Kidney (tissue), 14 donors: Measurements from ENCODE around the gene TANC1. TPM values are rescaled to one million over a fixed set of nuclear protein-coding genes. Genes with fewer than 3 reads are reported as not detected.

Source experiments
- DNase-seq, 5 donors: peaks; one replicate each; pipeline ENCODE4 v3.0.0-alpha.2; 2013 to 2020
- FAIRE-seq: peaks from 2 replicates; lab custom pipeline; 2012; peaks lifted over from hg19 to GRCh38; lab: Jason Lieb, UNC
- H3K27ac ChIP-seq, 2 donors: one replicate each; pipeline ENCODE4 v1.7.0; 2013; ENCODE audit warnings: low read depth in 2 of 2, low read length in 2 of 2, inconsistent platforms in 1 of 2
- H3K27me3 ChIP-seq: one replicate; pipeline ENCODE4 v1.7.1; 2013; ENCODE audit warnings: low read length, inconsistent platforms; ENCODE audit not compliant: control insufficient read depth, insufficient read depth
- H3K36me3 ChIP-seq, 3 donors: one replicate each; pipeline versions ENCODE4 v1.7.0 to v1.7.1; 2013; ENCODE audit warnings: low read length in 3 of 3, control low read depth in 1 of 3, inconsistent platforms in 1 of 3; ENCODE audit not compliant: insufficient read depth in 3 of 3, control insufficient read depth in 2 of 3
- H3K4me1 ChIP-seq, 3 donors: one replicate each; pipeline versions ENCODE4 v1.7.0 to v1.7.1; 2013; ENCODE audit warnings: low read length in 3 of 3, inconsistent platforms in 1 of 3, low read depth in 1 of 3; ENCODE audit not compliant: control insufficient read depth in 2 of 3, insufficient read depth in 2 of 3
- H3K4me3 ChIP-seq, 3 donors: one replicate each; pipeline versions ENCODE4 v1.7.0 to v1.8.1; 2013; ENCODE audit warnings: low read length in 3 of 3, control low read depth in 1 of 3, inconsistent platforms in 1 of 3
- H3K9ac ChIP-seq, 3 donors: one replicate each; pipeline versions ENCODE4 v1.7.0 to v1.7.1; 2013; ENCODE audit warnings: low read length in 3 of 3, control low read depth in 1 of 3, inconsistent platforms in 1 of 3
- H3K9me3 ChIP-seq, 3 donors: one replicate each; pipeline versions ENCODE4 v1.7.0 to v1.7.1; 2013; ENCODE audit warnings: low read length in 3 of 3, control low read depth in 1 of 3, inconsistent platforms in 1 of 3; ENCODE audit not compliant: control insufficient read depth in 2 of 3, insufficient read depth in 1 of 3
- CTCF ChIP-seq: IDR thresholded peaks from 3 replicates; pipeline ENCODE4 v1.5.1; 2012; ENCODE audit warnings: mild to moderate bottlenecking, moderate library complexity, borderline replicate concordance; ENCODE audit not compliant: insufficient read depth; ENCODE audit errors: extremely low read depth
- intact Hi-C: fragments of 100-400 bp; cut with DNase I; formaldehyde crosslinking; loops from one replicate; pipeline ENCODE4 v1.11.1; 2022
- polyA plus RNA-seq: library from polyadenylated mRNA; stranded (reverse); fragments of 350-450 nt; fragmentation: Illumina TruSeq; extraction: RNeasy Lipid Tissue Mini Kit (QIAGEN cat#74804); gene quantifications from one replicate; pipeline ENCODE4 v1.2.3, GENCODE V29; 2014; ENCODE audit warnings: low read depth, low replicate concordance; ENCODE audit not compliant: insufficient read depth
- total RNA-seq: library from RNA; stranded (reverse); fragmentation: NEBNext Ultra II Directional; extraction: Animal tissue kit (Norgen Biotek cat#: 25700); gene quantifications from one replicate; pipeline ENCODE4 v1.2.1, GENCODE V29; 2021
- donor health status: control.
- donor health status: control.
- donor health status: control.
- donor health status: control.
- donor health status: control.
- donor health status: DM: yes; HTN: yes; CAD: no.
- donor health status: Normal renal cell carcinoma (clear cell type).

TANC1 gene
- total and polyA plus RNA-seq, 2 donors from 2014 or later, result 9.2 to 39.0 TPM

GRCh38 chr2:159153063-159153462 is 184.6 kb downstream of the TANC1 start:
- H3K27me3 ChIP-seq, result no peaks in the 10 kb centered on the region
- no peak overlapping the region for H3K27ac ChIP-seq
- H3K9me3 ChIP-seq, result no peaks in the 10 kb centered on the region
- H3K9ac ChIP-seq, result no peak overlapping the region
- DNase-seq, result no peak
- intact Hi-C loops, result no loop called here
- H3K36me3 ChIP-seq, result peaks cover 0 to 3% (median 0%) of the 10 kb centered on the region in 3 donors
- peaks cover 31 to 60% (median 41%) of the 10 kb centered on the region in 3 donors for H3K4me1 ChIP-seq
- FAIRE-seq, result no peak
- H3K4me3 ChIP-seq, result peak overlapping the region in 1 of 3 donors; percentile 23
- no peak for TF ChIP-seq CTCF

GRCh38 chr2:159153463-159153862 is 185.0 kb downstream of the TANC1 start:
- intact Hi-C loops, result no loop called here
- Histone ChIP-seq H3K27me3 (no peaks in the 10 kb centered on the region), H3K4me1 (peaks cover 31 to 62% (median 44%) of the 10 kb centered on the region in 3 donors), H3K9me3 (no peaks in the 10 kb centered on the region), H3K27ac (no peak overlapping the region), H3K4me3 (peak overlapping the region in 1 of 3 donors; percentile 23), H3K9ac (no peak overlapping the region), H3K36me3 (peaks cover 0 to 3% (median 0%) of the 10 kb centered on the region in 3 donors)
- DNase-seq (no peak), FAIRE-seq (no peak)
- no peak for TF ChIP-seq CTCF

GRCh38 chr2:159153951-159154350 is 185.5 kb downstream of the TANC1 start:
- H3K27ac ChIP-seq, result no peak overlapping the region
- peaks cover 31 to 62% (median 44%) of the 10 kb centered on the region in 3 donors for H3K4me1 ChIP-seq
- intact Hi-C loops, result no loop called here

More at GRCh38 chr2:159153951-159154350, 185.5 kb downstream of the TANC1 start:
- no peak for DNase-seq
- no peak overlapping the region for H3K4me3 ChIP-seq
- no peak for TF ChIP-seq CTCF
- no peak for FAIRE-seq
- H3K9me3 ChIP-seq, result no peaks in the 10 kb centered on the region
- H3K9ac ChIP-seq, result no peak overlapping the region
- H3K27me3 ChIP-seq, result no peaks in the 10 kb centered on the region
- H3K36me3 ChIP-seq, result peaks cover 0 to 3% (median 0%) of the 10 kb centered on the region in 3 donors
